K562 (cell line): ENCODE results near the gene PRKCB. TPM values are rescaled to one million over a fixed set of nuclear protein-coding genes. Genes with fewer than 3 reads are reported as not detected.

Experiments used
- ATAC-seq: fragments of 200-7000 bp; cut with Tn5 transposase; 3 replicates; pipeline ENCODE4 v1.9.1; 2020; ENCODE audit warnings: moderate library complexity
- BruUV-seq: library from RNA; stranded (reverse); fragments of 400-500 nt; replicated peaks from 2 replicates; lab custom pipeline; 2021; lab: Mats Ljungman, UMichigan
- CTCF ChIA-PET: fragments of 300-600 bp; formaldehyde crosslinking; extraction: SDS; loops from one replicate; lab custom pipeline; 2021; ENCODE audit warnings: low intra/inter-chr PET ratio; lab: Yijun Ruan, JAX
- POLR2A ChIA-PET: fragments of 300-600, 350-650 bp; sonication (Branson Sonifier 250); formaldehyde crosslinking; extraction: SDS; loops from one replicate; lab custom pipeline; 2021; ENCODE audit warnings: antibody characterized with exemption, inconsistent platforms; lab: Yijun Ruan, JAX
- DNase-seq, 4 experiments: peaks; one replicate each; pipeline versions ENCODE4 v3.0.0 to v3.0.0-alpha.2; 2011 to 2018; ENCODE audit warnings: low spot score in 3 of 4, mixed read lengths in 3 of 4; ENCODE audit errors: extremely low read depth in 1 of 4
- FAIRE-seq: peaks from 2 replicates; lab custom pipeline; 2011; peaks lifted over from hg19 to GRCh38; lab: Jason Lieb, UNC
- H2AFZ ChIP-seq: 2 replicates; pipeline ENCODE4 v1.6.0; 2011; ENCODE audit warnings: low read depth, low read length, control low read depth, inconsistent platforms
- H3K27ac ChIP-seq: fragments of 200-600 bp; 3 replicates; pipeline ENCODE4 v1.8.0; 2011; ENCODE audit warnings: low read depth, mild to moderate bottlenecking, control low read depth, inconsistent platforms, low read length, moderate library complexity, mixed read lengths; ENCODE audit errors: extremely low read depth
- H3K27me3 ChIP-seq, 2 experiments: fragments of 300-600 bp in 1 of 2; 2 replicates in 1 of 2; 3 replicates in 1 of 2; pipeline versions ENCODE4 v1.6.0 to v1.8.0; 2011; ENCODE audit warnings: inconsistent platforms in 2 of 2, low read length in 2 of 2, mild to moderate bottlenecking in 1 of 2, mixed read lengths in 1 of 2, moderate library complexity in 1 of 2; ENCODE audit not compliant: control insufficient read depth in 2 of 2, insufficient read depth in 2 of 2
- H3K36me3 ChIP-seq: fragments of 300-600 bp; 3 replicates; pipeline ENCODE4 v1.8.0; 2011; ENCODE audit warnings: mild to moderate bottlenecking, low read length, inconsistent platforms; ENCODE audit not compliant: control insufficient read depth, insufficient read depth
- H3K4me1 ChIP-seq, 2 experiments: fragments of 200-600 bp in 1 of 2; replicated peaks in 1 of 2; 2 replicates in 1 of 2; 3 replicates in 1 of 2; pipeline versions ENCODE4 v1.5.1 to v1.8.0; 2011; ENCODE audit warnings: inconsistent platforms in 2 of 2, low read length in 2 of 2, mild to moderate bottlenecking in 1 of 2, mixed read lengths in 1 of 2, moderate library complexity in 1 of 2; ENCODE audit not compliant: control insufficient read depth in 2 of 2, insufficient read depth in 2 of 2
- H3K4me2 ChIP-seq: 2 replicates; pipeline ENCODE4 v1.6.1; 2011; ENCODE audit warnings: low read length, control low read depth, inconsistent platforms, mixed read lengths; ENCODE audit not compliant: insufficient read depth
- H3K4me3 ChIP-seq: fragments of 200-600 bp; sonication (generic), shearing (Covaris generic); 2 replicates; pipeline ENCODE4 v1.5.1; 2016; ENCODE audit warnings: control low read depth, inconsistent platforms
- H3K79me2 ChIP-seq: fragments of 200-600 bp; 3 replicates; pipeline ENCODE4 v1.8.0; 2011; ENCODE audit warnings: low read length, inconsistent platforms; ENCODE audit not compliant: control insufficient read depth, insufficient read depth
- H3K9ac ChIP-seq, 2 experiments: 2 replicates each; pipeline versions ENCODE4 v1.6.0 to v1.6.1; 2011; ENCODE audit warnings: low read depth in 2 of 2, low read length in 2 of 2, control low read depth in 1 of 2, inconsistent platforms in 1 of 2, mild to moderate bottlenecking in 1 of 2, mixed read lengths in 1 of 2; ENCODE audit not compliant: insufficient read depth in 1 of 2
- H3K9me1 ChIP-seq: one replicate; pipeline ENCODE4 v1.6.0; 2011; ENCODE audit warnings: inconsistent platforms, mild to moderate bottlenecking, low read length, moderate library complexity; ENCODE audit not compliant: control insufficient read depth, insufficient read depth
- H3K9me3 ChIP-seq: replicated peaks from 2 replicates; pipeline ENCODE4 v1.5.1; 2011; ENCODE audit warnings: low read depth, low read length, inconsistent platforms; ENCODE audit not compliant: control insufficient read depth, insufficient read depth
- H4K20me1 ChIP-seq: replicated peaks from 2 replicates; pipeline ENCODE4 v1.6.1; 2011; ENCODE audit warnings: low read length, inconsistent platforms, mixed read lengths; ENCODE audit not compliant: control insufficient read depth, insufficient read depth
- CHCHD3 ChIP-seq: fragments of 250-450 bp; sonication (Bioruptor Pico); IDR thresholded peaks from 2 replicates; pipeline ENCODE4 v2.1.2; 2022; ENCODE audit warnings: mild to moderate bottlenecking
- FOXK1 ChIP-seq: sonication (generic); formaldehyde crosslinking; IDR thresholded peaks from 2 replicates; pipeline ENCODE4 v1.8.0; 2022; ENCODE audit warnings: missing genetic modification reagents, mild to moderate bottlenecking, borderline replicate concordance
- GABPB1 ChIP-seq: sonication (generic); formaldehyde crosslinking; IDR thresholded peaks from 2 replicates; pipeline ENCODE4 v1.8.0; 2022; ENCODE audit warnings: mild to moderate bottlenecking, missing genetic modification reagents
- KHSRP ChIP-seq: fragments of 450-650 bp; IDR thresholded peaks from 2 replicates; pipeline ENCODE4 v1.6.1; 2017
- NFE2 ChIP-seq: IDR thresholded peaks from 2 replicates; pipeline ENCODE4 v1.6.1; 2014; ENCODE audit warnings: antibody characterized with exemption, low read depth
- POU5F1 ChIP-seq: fragments of 150-350 bp; IDR thresholded peaks from 2 replicates; pipeline ENCODE4 v1.6.1; 2014; ENCODE audit warnings: borderline replicate concordance, low read length, low read depth, mild to moderate bottlenecking; ENCODE audit not compliant: partially characterized antibody
- RBM14 ChIP-seq: fragments of 200-400 bp; formaldehyde crosslinking; IDR thresholded peaks from 2 replicates; pipeline ENCODE4 v1.6.1; 2018; ENCODE audit warnings: low read depth, mild to moderate bottlenecking, low read length, moderate library complexity, borderline replicate concordance; ENCODE audit not compliant: insufficient read depth
- RBM39 ChIP-seq: fragments of 200-400 bp; formaldehyde crosslinking; optimal IDR thresholded peaks from 2 replicates; pipeline ENCODE3; 2018; ENCODE audit warnings: low read depth, low read length
- SAFB2 ChIP-seq: fragments of 200-400 bp; formaldehyde crosslinking; IDR thresholded peaks from 2 replicates; pipeline ENCODE4 v1.6.1; 2018; ENCODE audit warnings: borderline replicate concordance, low read length, low read depth, moderate library complexity; ENCODE audit not compliant: severe bottlenecking
- ZC3H8 ChIP-seq: fragments of 450-650 bp; IDR thresholded peaks from 2 replicates; pipeline ENCODE4 v1.6.1; 2017
- ZNF354B ChIP-seq: fragments of 250-450 bp; sonication (Bioruptor Pico); IDR thresholded peaks from 2 replicates; pipeline ENCODE4 v1.4.0; 2020
- ZNF586 ChIP-seq: fragments of 450-650 bp; formaldehyde crosslinking; conservative IDR thresholded peaks from 2 replicates; pipeline ENCODE4 v1.4.0; 2020; ENCODE audit warnings: mild to moderate bottlenecking, moderate library complexity
- WGBS: fragments of 100-300 bp; shearing (Covaris generic); methylation state at CpG from one replicate; pipeline ENCODE4 v1.1.6; 2016; ENCODE audit warnings: low coverage, mixed read lengths; ENCODE audit not compliant: insufficient coverage; ENCODE audit errors: missing lambda C conversion rate; 5-methylcytosine and 5-hydroxymethylcytosine counted together
- in situ Hi-C: fragments of 300-500 bp; cut with MboI; formaldehyde crosslinking; loops from 4 replicates; pipeline ENCODE4 v1.15.0; 2018; ENCODE audit warnings: inconsistent platforms, mixed read lengths
- intact Hi-C: fragments of 100-400 bp; cut with micrococcal nuclease; formaldehyde crosslinking; loops from 2 replicates; pipeline ENCODE4 v1.14.2; 2022
- polyA plus RNA-seq, 8 experiments: library from polyadenylated mRNA; depleted of rRNA in 4 of 8; stranded (reverse) in 5 of 8; unstranded in 3 of 8; fragments of >200 nt; fragmentation: Nextera tagmentation in 2 of 8; fragmentation: Illumina TruSeq in 1 of 8; extraction: Ambion mirVana in 2 of 8; extraction: Trizol in 1 of 8; gene quantifications; 2 replicates each; pipeline versions ENCODE4 v1.2.1 to v1.2.3, GENCODE V29; 2011 to 2014; ENCODE audit warnings: inconsistent platforms in 1 of 8, missing spikeins in 1 of 8
- total RNA-seq, 7 experiments: library from RNA; depleted of rRNA in 6 of 7; stranded (reverse); fragments of >200 nt in 6 of 7; fragmentation: Illumina TruSeq in 2 of 7; extraction: Trizol in 2 of 7; gene quantifications; 2 replicates each; pipeline versions ENCODE4 v1.2.1 to v1.2.3, GENCODE V29; 2011 to 2021; ENCODE audit warnings: low replicate concordance in 1 of 7
- TF ChIP-seq, protein P1 (sequence below), 2 experiments: IDR thresholded peaks; 2 replicates each; pipeline ENCODE4 v1.6.1; 2012; ENCODE audit warnings: improper control_type of control experiment in 2 of 2, low read depth in 2 of 2, low read length in 2 of 2, borderline replicate concordance in 1 of 2

Gene PRKCB
- total and polyA plus RNA-seq, 9 of the 15 experiments (the other 6 are each of a cell fraction or from before 2014, with no cell fraction given): 49.9 to 276 (median 148) TPM

DNA sequence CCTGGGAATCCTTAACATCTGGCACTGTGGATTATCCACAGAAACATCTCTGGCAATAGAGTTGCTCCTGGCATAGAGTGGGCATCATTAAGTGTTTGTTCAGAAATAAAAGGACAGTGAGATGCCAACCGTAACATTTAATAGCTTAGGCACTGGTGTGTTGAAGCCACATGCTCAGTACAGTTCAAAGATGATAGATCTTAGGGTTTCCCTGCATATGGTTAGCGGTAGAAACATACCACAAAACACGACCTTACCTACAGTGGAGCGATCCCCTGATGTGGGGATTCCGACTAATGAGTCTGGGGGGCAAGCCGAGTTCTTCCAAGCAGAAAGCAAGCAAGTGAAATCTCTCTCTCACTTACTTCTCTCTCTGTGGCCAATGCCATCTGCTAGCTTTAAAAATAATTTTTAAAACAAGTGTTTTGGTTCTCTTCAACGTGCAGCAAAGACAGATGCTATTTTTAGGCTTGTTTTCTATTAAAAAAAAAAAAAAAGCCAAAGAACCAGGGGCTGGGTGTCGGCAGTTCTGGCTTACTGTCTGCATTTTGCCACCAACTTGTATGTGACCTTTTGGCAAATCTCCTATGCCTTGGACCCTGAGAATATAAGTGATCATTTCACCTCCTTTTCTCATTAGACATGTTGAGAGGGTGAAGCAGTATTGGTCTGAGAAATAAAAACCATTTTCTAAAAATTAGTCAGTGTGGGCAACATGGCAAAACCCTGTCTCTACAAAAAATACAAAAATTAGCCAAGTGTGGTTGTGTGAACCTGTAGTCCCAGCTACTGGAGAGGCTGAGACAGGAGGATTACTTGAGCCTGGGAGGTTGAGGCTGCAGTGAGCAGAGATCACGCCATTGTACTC, 331.1 kb downstream of the PRKCB start:
- no peaks in the 10 kb centered on the region for H3K9me3 ChIP-seq
- peaks cover 75% of the 10 kb centered on the region; the same call in 2 of the 3 replicates for H3K36me3 ChIP-seq
- no peaks in the 10 kb centered on the region for H4K20me1 ChIP-seq
- H3K4me2 ChIP-seq: no peak overlapping the region
- intact Hi-C loops (no loop called here), in situ Hi-C loops (no loop called here)
- H3K4me3 ChIP-seq: no peak overlapping the region
- no peak overlapping the region for H3K9ac ChIP-seq
- H3K79me2 ChIP-seq: no peaks in the 10 kb centered on the region
- FAIRE-seq: no peak
- 91% methylated on average over 9 of the region's 9 CpGs for WGBS
- H3K9me1 ChIP-seq: no peaks in the 10 kb centered on the region
- TF ChIP-seq KHSRP: no peak
- TF ChIP-seq, protein P1, sequence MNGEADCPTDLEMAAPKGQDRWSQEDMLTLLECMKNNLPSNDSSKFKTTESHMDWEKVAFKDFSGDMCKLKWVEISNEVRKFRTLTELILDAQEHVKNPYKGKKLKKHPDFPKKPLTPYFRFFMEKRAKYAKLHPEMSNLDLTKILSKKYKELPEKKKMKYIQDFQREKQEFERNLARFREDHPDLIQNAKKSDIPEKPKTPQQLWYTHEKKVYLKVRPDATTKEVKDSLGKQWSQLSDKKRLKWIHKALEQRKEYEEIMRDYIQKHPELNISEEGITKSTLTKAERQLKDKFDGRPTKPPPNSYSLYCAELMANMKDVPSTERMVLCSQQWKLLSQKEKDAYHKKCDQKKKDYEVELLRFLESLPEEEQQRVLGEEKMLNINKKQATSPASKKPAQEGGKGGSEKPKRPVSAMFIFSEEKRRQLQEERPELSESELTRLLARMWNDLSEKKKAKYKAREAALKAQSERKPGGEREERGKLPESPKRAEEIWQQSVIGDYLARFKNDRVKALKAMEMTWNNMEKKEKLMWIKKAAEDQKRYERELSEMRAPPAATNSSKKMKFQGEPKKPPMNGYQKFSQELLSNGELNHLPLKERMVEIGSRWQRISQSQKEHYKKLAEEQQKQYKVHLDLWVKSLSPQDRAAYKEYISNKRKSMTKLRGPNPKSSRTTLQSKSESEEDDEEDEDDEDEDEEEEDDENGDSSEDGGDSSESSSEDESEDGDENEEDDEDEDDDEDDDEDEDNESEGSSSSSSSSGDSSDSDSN (IDR thresholded peaks at IDR 0.05; ENCODE audit: borderline replicate concordance in 1 of 2, low read depth in 2 of 2, low read length in 2 of 2): no peak
- no peak for TF ChIP-seq NFE2
- TF ChIP-seq ZC3H8: no peak
- no peak for TF ChIP-seq ZNF586 (CRISPR knock-in tag)
- no peak for TF ChIP-seq RBM39
- no peak for TF ChIP-seq ZNF354B (CRISPR knock-in tag)
- no peak for TF ChIP-seq POU5F1
- no peak for TF ChIP-seq FOXK1 (CRISPR knock-in tag)
- TF ChIP-seq GABPB1 (CRISPR knock-in tag): no peak
- no peak for TF ChIP-seq SAFB2
- TF ChIP-seq CHCHD3 (CRISPR knock-in tag): no peak
- TF ChIP-seq RBM14: no peak
- H2AFZ ChIP-seq: no peak overlapping the region
- no peaks in the 10 kb centered on the region for H3K4me1 ChIP-seq
- no peak overlapping the region for H3K27ac ChIP-seq
- ATAC-seq: no peak
- CTCF ChIA-PET: no interaction called here
- POLR2A ChIA-PET: interaction anchor here (0.6 to 1.1 kb wide), 2 partner anchors 440 to 507 kb away, joined by 3 read pairs; no protein-coding TSS in a partner anchor
- no peak for DNase-seq
- TSS peak; percentile 17 for BruUV-seq
- H3K27me3 ChIP-seq: no peaks in the 10 kb centered on the region
